ENCODE results near the gene SLC12A3. TPM values are rescaled to one million over a fixed set of nuclear protein-coding genes. Genes with fewer than 3 reads are reported as not detected.

Gene SLC12A3
- total RNA-seq, 1 donor from 2014 or later = not detected

DNA sequence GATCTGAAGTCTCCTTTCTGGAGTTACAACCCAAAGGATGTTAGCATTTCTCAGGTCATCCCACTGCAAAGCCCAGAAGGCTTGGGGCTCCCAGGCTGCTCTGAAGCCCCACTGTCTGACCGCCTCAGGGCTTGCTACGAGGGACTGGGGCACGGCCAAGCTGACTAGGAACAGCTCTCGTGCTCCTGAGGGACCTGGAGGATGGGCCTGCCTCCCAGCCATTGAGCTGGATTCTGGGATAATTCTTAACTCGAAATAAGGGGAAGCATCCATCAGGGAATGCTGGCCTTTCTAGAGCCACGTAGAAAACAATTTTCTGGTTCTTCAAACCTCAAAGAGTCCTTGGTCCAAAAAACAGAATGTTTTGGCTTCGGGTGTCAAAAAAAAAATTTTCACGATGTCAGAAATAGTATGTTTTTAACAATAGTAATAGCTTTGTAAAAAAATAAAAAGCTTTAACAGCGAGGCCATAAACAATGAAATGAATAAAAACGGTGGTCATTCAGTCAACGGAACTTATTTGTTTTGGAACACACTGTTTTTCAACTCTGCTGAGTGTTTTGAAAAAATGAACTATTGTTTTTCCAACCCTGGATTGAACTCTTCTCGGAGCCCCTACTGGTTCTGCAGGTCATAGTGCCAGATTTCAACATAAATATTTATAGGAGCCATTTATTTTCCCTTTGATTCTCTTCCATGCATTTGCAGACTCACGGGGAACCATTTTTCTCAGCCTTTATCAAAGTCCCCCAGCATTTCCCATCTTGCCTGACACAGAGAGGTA is 50.5 kb downstream of the SLC12A3 start:
- TF ChIP-seq, protein P1, sequence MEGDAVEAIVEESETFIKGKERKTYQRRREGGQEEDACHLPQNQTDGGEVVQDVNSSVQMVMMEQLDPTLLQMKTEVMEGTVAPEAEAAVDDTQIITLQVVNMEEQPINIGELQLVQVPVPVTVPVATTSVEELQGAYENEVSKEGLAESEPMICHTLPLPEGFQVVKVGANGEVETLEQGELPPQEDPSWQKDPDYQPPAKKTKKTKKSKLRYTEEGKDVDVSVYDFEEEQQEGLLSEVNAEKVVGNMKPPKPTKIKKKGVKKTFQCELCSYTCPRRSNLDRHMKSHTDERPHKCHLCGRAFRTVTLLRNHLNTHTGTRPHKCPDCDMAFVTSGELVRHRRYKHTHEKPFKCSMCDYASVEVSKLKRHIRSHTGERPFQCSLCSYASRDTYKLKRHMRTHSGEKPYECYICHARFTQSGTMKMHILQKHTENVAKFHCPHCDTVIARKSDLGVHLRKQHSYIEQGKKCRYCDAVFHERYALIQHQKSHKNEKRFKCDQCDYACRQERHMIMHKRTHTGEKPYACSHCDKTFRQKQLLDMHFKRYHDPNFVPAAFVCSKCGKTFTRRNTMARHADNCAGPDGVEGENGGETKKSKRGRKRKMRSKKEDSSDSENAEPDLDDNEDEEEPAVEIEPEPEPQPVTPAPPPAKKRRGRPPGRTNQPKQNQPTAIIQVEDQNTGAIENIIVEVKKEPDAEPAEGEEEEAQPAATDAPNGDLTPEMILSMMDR (IDR thresholded peaks at IDR 0.05) = no peak
- TF ChIP-seq EZH2phosphoT487 (IDR thresholded peaks at IDR 0.05) (no peak), EZH2 (IDR thresholded peaks at IDR 0.05) (no peak)
- H3K4me3 Mint-ChIP-seq = no peak overlapping the region
- Histone ChIP-seq H3K4me1 (no peaks in the 10 kb centered on the region), H3K79me2 (ENCODE audit: low read depth) (no peaks in the 10 kb centered on the region), H3K27me3 (no peaks in the 10 kb centered on the region), H3K9me3 (ENCODE audit: low read depth) (no peaks in the 10 kb centered on the region), H4K20me1 (ENCODE audit: low read depth) (no peaks in the 10 kb centered on the region), H3K4me2 (no peak overlapping the region), H3F3A (ENCODE audit: low read depth) (no peaks in the 10 kb centered on the region), H3K4me3 (no peak overlapping the region), H3K27ac (no peak overlapping the region), H3K9ac (no peak overlapping the region), H2AFZ (replicated peaks) (no peak overlapping the region), H3K36me3 (no peaks in the 10 kb centered on the region)
- H3K36me3 Mint-ChIP-seq = no peaks in the 10 kb centered on the region
- no peak overlapping the region for H3K27ac Mint-ChIP-seq
- DNase-seq (ENCODE audit: low spot score) = no peak
- H3K4me1 Mint-ChIP-seq = peaks cover 33% of the 10 kb centered on the region
- H3K9me3 Mint-ChIP-seq = peaks cover 2% of the 10 kb centered on the region
- no peaks in the 10 kb centered on the region for H3K27me3 Mint-ChIP-seq (ENCODE audit: insufficient read depth, low read depth)

DNA sequence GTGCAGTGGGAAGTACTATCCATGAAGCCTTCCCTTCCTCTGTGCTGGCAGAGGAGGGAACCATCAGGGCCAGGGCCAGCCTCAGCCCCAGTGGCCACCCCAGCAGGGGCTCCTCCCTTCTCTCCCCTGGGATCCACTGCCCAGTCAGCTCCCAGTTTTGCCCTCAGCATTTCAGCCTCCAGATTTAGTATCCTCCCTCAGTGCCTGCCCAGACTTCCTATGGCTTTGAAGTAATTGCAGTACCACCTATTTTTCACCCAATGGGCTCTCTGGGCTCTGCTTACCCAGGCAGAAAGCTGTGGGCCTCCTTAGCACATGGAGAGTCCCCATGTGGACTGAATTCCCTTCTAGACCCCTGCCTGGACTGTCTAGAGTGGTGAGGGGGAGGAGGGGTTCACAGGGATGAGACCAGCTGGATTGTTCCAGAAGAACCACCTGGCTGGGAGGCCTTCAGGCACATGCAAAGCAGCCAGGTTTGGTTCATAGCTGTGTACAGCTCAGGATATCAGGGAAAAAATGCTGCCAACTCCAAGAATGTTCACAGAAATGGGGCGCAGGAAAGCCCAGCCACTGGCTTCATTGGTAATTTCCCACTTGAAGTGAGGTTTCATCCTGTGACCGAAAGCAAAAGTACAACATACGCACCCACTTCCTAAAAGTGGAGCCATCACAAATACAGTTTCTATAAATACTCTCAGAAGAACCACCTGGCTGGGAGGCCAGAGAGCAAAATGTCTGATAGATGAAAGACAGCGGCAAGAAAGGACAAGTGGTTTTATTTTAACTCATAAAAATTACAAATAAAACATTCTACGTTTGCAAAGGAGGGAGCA is 51.8 kb downstream of the SLC12A3 start:
- no peak overlapping the region for H2AFZ ChIP-seq (replicated peaks)
- H3K36me3 ChIP-seq = no peaks in the 10 kb centered on the region
- no peaks in the 10 kb centered on the region for H3F3A ChIP-seq (ENCODE audit: low read depth)
- H3K4me1 ChIP-seq = no peaks in the 10 kb centered on the region
- Mint-ChIP-seq H3K4me3 (no peak overlapping the region), H3K4me1 (peaks cover 22% of the 10 kb centered on the region), H3K9me3 (peaks cover 2% of the 10 kb centered on the region), H3K27me3 (ENCODE audit: insufficient read depth, low read depth) (no peaks in the 10 kb centered on the region), H3K36me3 (no peaks in the 10 kb centered on the region), H3K27ac (peak overlapping the region; percentile 26)
- H3K79me2 ChIP-seq (ENCODE audit: low read depth) = no peaks in the 10 kb centered on the region
- TF ChIP-seq EZH2phosphoT487 (IDR thresholded peaks at IDR 0.05) (no peak), EZH2 (IDR thresholded peaks at IDR 0.05) (no peak)
- TF ChIP-seq, protein P1 (IDR thresholded peaks at IDR 0.05) = no peak
- no peaks in the 10 kb centered on the region for H3K27me3 ChIP-seq
- no peak overlapping the region for H3K9ac ChIP-seq
- no peak overlapping the region for H3K27ac ChIP-seq
- H3K9me3 ChIP-seq (ENCODE audit: low read depth) = no peaks in the 10 kb centered on the region
- H3K4me2 ChIP-seq = no peak overlapping the region
- no peak overlapping the region for H3K4me3 ChIP-seq
- H4K20me1 ChIP-seq (ENCODE audit: low read depth) = no peaks in the 10 kb centered on the region
- DNase-seq (ENCODE audit: low spot score) = no peak

DNA sequence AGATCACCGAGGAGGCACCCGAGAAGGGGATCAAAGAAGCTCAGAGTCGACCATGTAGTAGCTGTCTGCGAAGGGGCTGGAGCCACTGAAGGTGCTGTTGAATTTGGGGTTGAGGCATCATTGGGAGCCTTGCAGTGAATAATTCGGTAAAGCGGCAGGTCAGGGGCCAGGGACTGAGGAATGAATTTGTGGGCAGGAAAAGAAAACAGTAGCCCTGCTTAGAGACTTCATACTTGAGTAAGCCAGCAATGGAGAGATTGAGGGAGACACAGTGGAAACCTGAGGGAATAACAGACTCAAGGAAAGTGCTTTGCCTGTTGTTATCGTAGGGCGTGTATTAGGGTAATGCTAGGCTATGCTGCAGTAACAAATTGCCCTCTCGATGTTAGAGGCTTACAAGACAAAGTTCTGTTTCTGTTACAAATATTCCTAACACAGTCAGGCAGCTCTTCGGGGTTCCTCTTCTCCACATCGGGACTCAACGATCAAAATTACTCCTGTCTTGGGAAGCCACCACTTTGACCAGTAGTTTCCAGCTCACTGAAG is 53.5 kb downstream of the SLC12A3 start:
- Histone ChIP-seq H3K27me3 (no peaks in the 10 kb centered on the region), H2AFZ (replicated peaks) (no peak overlapping the region), H3K4me3 (no peak overlapping the region), H3K4me1 (no peaks in the 10 kb centered on the region), H3F3A (ENCODE audit: low read depth) (no peaks in the 10 kb centered on the region), H3K9me3 (ENCODE audit: low read depth) (no peaks in the 10 kb centered on the region), H3K4me2 (no peak overlapping the region), H4K20me1 (ENCODE audit: low read depth) (no peaks in the 10 kb centered on the region), H3K27ac (no peak overlapping the region), H3K36me3 (no peaks in the 10 kb centered on the region), H3K79me2 (ENCODE audit: low read depth) (no peaks in the 10 kb centered on the region), H3K9ac (no peak overlapping the region)
- DNase-seq (ENCODE audit: low spot score) = no peak
- Mint-ChIP-seq H3K4me3 (no peak overlapping the region), H3K4me1 (peaks cover 11% of the 10 kb centered on the region), H3K27ac (no peak overlapping the region), H3K36me3 (no peaks in the 10 kb centered on the region), H3K9me3 (peaks cover 2% of the 10 kb centered on the region), H3K27me3 (ENCODE audit: insufficient read depth, low read depth) (no peaks in the 10 kb centered on the region)
- TF ChIP-seq EZH2 (IDR thresholded peaks at IDR 0.05) (no peak), EZH2phosphoT487 (IDR thresholded peaks at IDR 0.05) (no peak)
- TF ChIP-seq, protein P1 (IDR thresholded peaks at IDR 0.05) = no peak
